SK-N-SH treated with all-trans-retinoic acid at 6 μM for 48 hours (cell line): Measurements from ENCODE around the gene SNED1.

Experiments
- CREB5 ChIP-seq: fragments of 250-450 bp; sonication (Bioruptor Pico); IDR thresholded peaks from 2 replicates; pipeline ENCODE4 v1.5.1; 2020; ENCODE audit warnings: low read depth, mild to moderate bottlenecking, moderate library complexity
- CSDC2 ChIP-seq: fragments of 250-450 bp; sonication (Bioruptor Pico); IDR thresholded peaks from 2 replicates; pipeline ENCODE4 v1.5.0; 2020; ENCODE audit warnings: mild to moderate bottlenecking, moderate library complexity
- CSRNP3 ChIP-seq: fragments of 250-450 bp; sonication (Bioruptor Pico); IDR thresholded peaks from 2 replicates; pipeline ENCODE4 v1.5.1; 2021; ENCODE audit warnings: mild to moderate bottlenecking, moderate library complexity
- ESRRG ChIP-seq: fragments of 250-450 bp; sonication (Bioruptor Pico); IDR thresholded peaks from 2 replicates; pipeline ENCODE4 v1.6.1; 2021; ENCODE audit warnings: mild to moderate bottlenecking
- GLIS3 ChIP-seq: fragments of 250-450 bp; sonication (Bioruptor Pico); IDR thresholded peaks from 2 replicates; pipeline ENCODE4 v1.5.0; 2020; ENCODE audit warnings: mild to moderate bottlenecking, moderate library complexity
- PATZ1 ChIP-seq: fragments of 250-450 bp; sonication (Bioruptor Pico); IDR thresholded peaks from 2 replicates; pipeline ENCODE4 v1.8.0; 2020; ENCODE audit warnings: mild to moderate bottlenecking, moderate library complexity, borderline replicate concordance
- PPARA ChIP-seq: fragments of 250-450 bp; sonication (Bioruptor Pico); IDR thresholded peaks from 2 replicates; pipeline ENCODE4 v1.5.0; 2020; ENCODE audit warnings: mild to moderate bottlenecking, borderline replicate concordance
- RARB ChIP-seq: fragments of 250-450 bp; sonication (Bioruptor Pico); IDR thresholded peaks from 2 replicates; pipeline ENCODE4 v1.8.0; 2021; ENCODE audit warnings: mild to moderate bottlenecking, moderate library complexity
- SNAI2 ChIP-seq: fragments of 250-450 bp; sonication (Bioruptor Pico); IDR thresholded peaks from 2 replicates; pipeline ENCODE4 v1.5.0; 2020; ENCODE audit warnings: mild to moderate bottlenecking, moderate library complexity
- TCF4 ChIP-seq: fragments of 250-450 bp; sonication (Bioruptor Pico); IDR thresholded peaks from 2 replicates; pipeline ENCODE4 v1.8.0; 2021; ENCODE audit warnings: mild to moderate bottlenecking, moderate library complexity, borderline replicate concordance
- ZFP3 ChIP-seq: fragments of 250-450 bp; sonication (Bioruptor Pico); IDR thresholded peaks from 2 replicates; pipeline ENCODE4 v1.5.0; 2020; ENCODE audit warnings: mild to moderate bottlenecking, moderate library complexity
- ZFP30 ChIP-seq: fragments of 450-650 bp; formaldehyde crosslinking; IDR thresholded peaks from 2 replicates; pipeline ENCODE4 v1.5.0; 2022; ENCODE audit warnings: mild to moderate bottlenecking, moderate library complexity
- ZNF70 ChIP-seq: fragments of 450-650 bp; formaldehyde crosslinking; IDR thresholded peaks from 2 replicates; pipeline ENCODE4 v1.5.0; 2020; ENCODE audit warnings: mild to moderate bottlenecking, moderate library complexity
- ZNF8 ChIP-seq: fragments of 450-650 bp; formaldehyde crosslinking; IDR thresholded peaks from 2 replicates; pipeline ENCODE4 v1.5.0; 2020; ENCODE audit warnings: mild to moderate bottlenecking, moderate library complexity

- TF ChIP-seq SNAI2 (CRISPR knock-in tag), result no peak
- no peak for TF ChIP-seq TCF4
- no peak for TF ChIP-seq ZNF8
- no peak for TF ChIP-seq CREB5 (CRISPR knock-in tag)
- TF ChIP-seq ESRRG, result no peak
- no peak for TF ChIP-seq PATZ1 (CRISPR knock-in tag)
- no peak for TF ChIP-seq ZNF70 (CRISPR knock-in tag)
- TF ChIP-seq CSRNP3 (CRISPR knock-in tag), result no peak
- no peak for TF ChIP-seq ZFP3
- no peak for TF ChIP-seq CSDC2
- TF ChIP-seq GLIS3 (CRISPR knock-in tag), result no peak
- no peak for TF ChIP-seq ZFP30 (CRISPR knock-in tag)
- no peak for TF ChIP-seq RARB
- no peak for TF ChIP-seq PPARA
Measured at GRCh38 chr2:240981280-240981679, 17.1 kb upstream of the SNED1 start.
